Measurements from ENCODE around the gene THSD7B. TPM values are rescaled to one million over a fixed set of nuclear protein-coding genes. Genes with fewer than 3 reads are reported as not detected.

THSD7B gene
- total RNA-seq, 4 donors from 2014 or later: 0.80 to 0.83 TPM; not detected in 2

- no peak overlapping the region for H3K4me3 ChIP-seq
- no peaks in the 10 kb centered on the region for H3K36me3 ChIP-seq
- H3K4me1 ChIP-seq: no peaks in the 10 kb centered on the region
- no peak overlapping the region for H3K27ac ChIP-seq
- TF ChIP-seq CTCF (IDR thresholded peaks at IDR 0.05) (no peak), POLR2A (IDR thresholded peaks at IDR 0.05) (no peak)
- H3K27me3 ChIP-seq: no peaks in the 10 kb centered on the region
- no peak for DNase-seq
- H3K9me3 ChIP-seq: no peaks in the 10 kb centered on the region
These were observed 441.7 kb downstream of the THSD7B start for GRCh38 chr2:137207030-137207429.

- Histone ChIP-seq H3K27ac (no peak overlapping the region), H3K4me1 (no peaks in the 10 kb centered on the region), H3K36me3 (no peaks in the 10 kb centered on the region), H3K27me3 (no peaks in the 10 kb centered on the region), H3K4me3 (no peak overlapping the region), H3K9me3 (no peaks in the 10 kb centered on the region)
- TF ChIP-seq CTCF (IDR thresholded peaks at IDR 0.05) (no peak), POLR2A (IDR thresholded peaks at IDR 0.05) (no peak)
- no peak for DNase-seq
These were observed 443.1 kb downstream of the THSD7B start for GRCh38 chr2:137208431-137208891.

- no peak overlapping the region for H3K27ac ChIP-seq
- no peak for DNase-seq
These were observed 444.7 kb downstream of the THSD7B start for GRCh38 chr2:137210039-137210438.

GRCh38 chr2:137211761-137212160 lies 446.4 kb downstream of the THSD7B start:
- TF ChIP-seq POLR2A (IDR thresholded peaks at IDR 0.05) (no peak), CTCF (IDR thresholded peaks at IDR 0.05) (no peak)
- no peaks in the 10 kb centered on the region for H3K27me3 ChIP-seq
- no peaks in the 10 kb centered on the region for H3K9me3 ChIP-seq
- no peak for DNase-seq
- H3K27ac ChIP-seq: no peak overlapping the region
- H3K4me1 ChIP-seq: no peaks in the 10 kb centered on the region
- H3K4me3 ChIP-seq: no peak overlapping the region
- no peaks in the 10 kb centered on the region for H3K36me3 ChIP-seq

More at GRCh38 chr2:137210039-137210438, 444.7 kb downstream of the THSD7B start:
- no peak for TF ChIP-seq CTCF (IDR thresholded peaks at IDR 0.05)
- no peak for TF ChIP-seq POLR2A (IDR thresholded peaks at IDR 0.05)
- no peaks in the 10 kb centered on the region for H3K27me3 ChIP-seq
- H3K36me3 ChIP-seq: no peaks in the 10 kb centered on the region
- no peaks in the 10 kb centered on the region for H3K9me3 ChIP-seq
- H3K4me3 ChIP-seq: no peak overlapping the region
- no peaks in the 10 kb centered on the region for H3K4me1 ChIP-seq

GRCh38 chr2:137220438-137220993 lies 455.2 kb downstream of the THSD7B start:
- no peaks in the 10 kb centered on the region for H3K36me3 ChIP-seq

More at GRCh38 chr2:137220438-137220993, 455.2 kb downstream of the THSD7B start:
- DNase-seq: no peak
- H3K4me3 ChIP-seq: no peak overlapping the region
- H3K4me1 ChIP-seq: no peaks in the 10 kb centered on the region
- H3K9me3 ChIP-seq: no peaks in the 10 kb centered on the region
- no peaks in the 10 kb centered on the region for H3K27me3 ChIP-seq
- no peak overlapping the region for H3K27ac ChIP-seq
- no peak for TF ChIP-seq CTCF (IDR thresholded peaks at IDR 0.05)
- TF ChIP-seq POLR2A (IDR thresholded peaks at IDR 0.05): no peak

All from Peyer's patch (tissue), 4 donors.